ENCODE data around the gene ACR.

The ACR gene

GRCh38 chr22:50702821-50703725, 34.9 kb upstream of the ACR start:
- DNase-seq = no peak

- no peak for DNase-seq
These were observed 34.1 kb upstream of the ACR start for GRCh38 chr22:50703726-50704509.

GRCh38 chr22:50704510-50705218, 33.3 kb upstream of the ACR start:
- no peak for DNase-seq

DNA sequence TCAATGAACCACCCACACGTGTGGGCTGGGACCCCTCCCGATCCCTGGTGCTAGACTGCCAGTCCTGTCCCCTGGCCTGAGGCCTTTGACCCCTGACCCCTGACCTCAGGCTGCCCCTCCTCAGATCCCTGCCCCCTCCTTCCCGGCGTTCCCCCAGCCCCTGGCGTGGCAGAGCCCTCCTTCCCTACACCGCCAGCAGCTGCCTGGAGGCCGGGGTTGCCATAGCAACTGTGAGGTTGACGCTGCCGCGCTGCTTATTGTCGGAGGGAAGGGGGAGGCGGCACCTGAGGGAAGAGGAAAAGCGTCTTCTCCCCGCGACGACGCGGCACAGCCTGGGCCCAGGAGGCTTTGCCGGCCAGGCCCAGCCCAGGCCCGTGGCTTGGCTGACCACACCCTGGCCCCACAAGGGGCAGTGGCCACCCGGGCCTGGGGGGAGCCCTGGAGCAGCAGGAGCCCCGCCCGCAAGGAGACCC, 32.7 kb upstream of the ACR start:
- peak; percentile 80 for DNase-seq

- DNase-seq = peak; percentile 26
These were observed 32.1 kb upstream of the ACR start for GRCh38 chr22:50705851-50706351.

- no peak for DNase-seq
These were observed 31.4 kb upstream of the ACR start for GRCh38 chr22:50706481-50707125.

DNA sequence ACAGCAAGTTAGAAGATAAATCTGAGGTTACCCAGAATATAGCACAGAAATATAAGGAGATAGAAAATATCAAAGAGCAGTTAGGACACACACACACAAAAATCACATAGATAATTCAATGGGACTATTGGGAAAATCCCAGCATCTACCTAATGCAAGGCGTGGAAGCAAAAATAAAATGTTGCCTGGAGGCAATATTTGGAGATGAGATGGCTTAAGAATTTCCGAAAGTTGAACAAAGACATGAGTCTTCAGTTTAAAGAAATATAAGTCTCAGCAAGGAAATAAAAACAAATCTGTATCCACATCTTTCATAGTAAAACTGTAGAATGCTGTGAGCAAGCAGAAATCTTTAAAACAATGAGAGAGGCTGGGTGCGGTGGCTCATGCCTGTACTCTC, 29.5 kb upstream of the ACR start:
- DNase-seq = no peak

DNA sequence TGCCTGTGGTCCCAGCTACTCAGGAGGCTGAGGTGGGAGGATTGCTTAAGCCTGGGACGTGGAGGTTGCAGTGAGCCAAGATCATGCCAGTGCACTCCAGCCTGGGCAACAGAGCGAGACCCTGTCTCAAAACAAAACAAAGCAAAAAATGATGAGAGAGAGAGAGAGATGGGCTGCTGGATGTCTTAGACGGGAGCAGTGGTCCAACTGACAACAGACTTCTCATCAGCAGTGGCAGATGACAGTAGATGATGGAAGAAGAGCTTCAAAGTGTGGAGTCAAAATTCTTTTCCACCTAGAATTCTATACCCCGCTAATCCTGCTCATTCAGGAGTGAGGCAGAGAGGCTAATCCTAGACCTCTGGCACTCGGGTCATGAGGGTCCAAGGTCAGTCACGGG, 29.0 kb upstream of the ACR start:
- no peak for DNase-seq

GRCh38 chr22:50710221-50710620, 27.8 kb upstream of the ACR start:
- DNase-seq = no peak

DNA sequence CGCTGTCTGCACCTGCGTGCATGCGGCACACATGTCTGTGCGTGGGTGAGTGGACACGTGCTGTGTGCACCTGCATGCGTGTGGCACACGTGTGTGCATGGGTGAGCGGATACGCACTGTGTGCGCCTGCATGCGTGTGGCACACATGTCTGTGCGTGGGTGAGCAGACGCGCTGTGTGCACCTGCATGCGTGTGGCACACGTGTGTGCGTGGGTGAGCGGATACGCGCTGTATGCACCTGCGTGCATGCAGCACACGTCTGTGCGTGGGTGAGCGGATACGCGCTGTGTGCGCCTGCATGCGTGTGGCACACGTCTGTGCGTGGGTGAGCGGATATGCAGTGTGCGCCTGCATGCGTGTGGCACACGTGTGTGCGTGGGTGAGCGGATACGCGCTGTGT, 27.1 kb upstream of the ACR start:
- DNase-seq = no peak

GRCh38 chr22:50711446-50712340, 26.3 kb upstream of the ACR start:
- no peak for DNase-seq

DNA sequence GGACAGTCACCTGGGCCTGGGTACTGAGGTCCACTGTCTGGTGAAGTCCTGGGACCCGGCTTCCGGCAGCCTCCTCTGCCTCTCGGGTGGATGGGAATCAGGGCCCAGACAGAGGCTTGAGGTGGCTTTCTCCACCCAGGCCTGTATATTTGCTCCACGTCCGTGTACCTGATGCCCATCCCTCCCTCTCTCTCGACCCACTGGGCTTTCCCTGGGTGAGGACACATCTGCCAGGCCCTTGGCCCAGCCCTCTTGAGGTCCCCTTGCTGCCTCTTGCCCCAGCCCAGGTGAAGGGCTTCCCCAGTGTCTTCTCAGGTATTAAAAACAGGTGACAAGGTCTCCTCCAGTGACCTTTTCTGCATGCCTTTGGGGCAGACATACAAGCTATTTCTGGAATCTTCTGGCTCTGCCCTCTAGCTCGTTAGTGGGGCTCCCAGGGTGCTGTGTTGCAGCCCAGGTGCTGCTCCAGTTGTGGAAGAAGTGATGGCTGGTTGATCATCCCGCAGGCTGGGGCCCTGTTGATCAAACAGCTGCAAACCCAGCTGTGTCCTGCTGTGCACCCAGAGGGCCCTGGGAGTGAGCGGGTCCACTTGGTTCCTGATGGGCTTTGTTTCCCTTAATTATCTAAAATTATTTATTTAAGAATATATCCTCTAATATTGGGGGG, 25.5 kb upstream of the ACR start:
- no peak for DNase-seq

- no peak for DNase-seq
These were observed 25.0 kb upstream of the ACR start for GRCh38 chr22:50713008-50713385.

DNA sequence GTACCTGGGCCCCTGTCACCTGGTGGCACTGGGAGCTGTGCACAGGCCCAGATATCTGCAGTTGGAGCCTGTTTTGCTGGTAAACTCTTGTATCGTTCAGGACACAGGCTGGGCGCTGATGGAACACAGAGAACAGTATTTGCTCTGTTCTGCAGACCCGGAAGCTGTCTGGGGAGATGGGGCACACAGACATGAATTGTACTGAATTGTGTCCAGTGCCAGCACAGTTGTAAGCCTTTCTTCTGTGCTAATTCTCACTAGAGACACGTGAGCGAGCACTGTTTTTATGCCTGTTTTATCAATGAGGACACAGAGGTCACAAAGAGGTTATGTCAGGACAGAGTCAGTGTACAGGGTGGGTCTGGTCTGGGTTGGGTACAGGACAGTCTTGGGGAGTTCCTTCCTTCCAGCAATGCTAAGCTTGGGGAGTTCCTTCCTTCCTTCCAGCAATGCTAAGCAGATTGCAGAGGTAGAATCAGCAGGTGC, 24.4 kb upstream of the ACR start:
- no peak for DNase-seq

DNA sequence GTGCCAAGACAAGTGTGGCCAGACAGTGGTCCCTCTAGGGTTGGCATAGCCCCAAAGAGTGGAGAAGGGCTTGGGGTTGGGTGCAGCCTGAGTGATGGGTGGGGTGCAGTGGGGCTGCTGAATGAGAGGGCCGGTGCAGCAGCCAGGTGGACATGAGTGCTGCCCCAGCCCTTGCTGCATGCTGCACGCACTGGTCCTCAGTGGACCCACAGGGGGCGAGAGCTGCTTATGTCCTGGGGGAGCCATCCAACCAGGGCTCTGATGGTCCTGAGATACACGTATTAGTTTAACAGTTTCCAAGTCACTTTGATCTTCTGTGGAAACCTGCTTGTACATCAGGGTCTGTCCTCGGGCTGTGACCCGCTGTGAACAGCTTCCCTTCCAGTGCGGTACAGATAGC, 23.9 kb upstream of the ACR start:
- DNase-seq = no peak

DNA sequence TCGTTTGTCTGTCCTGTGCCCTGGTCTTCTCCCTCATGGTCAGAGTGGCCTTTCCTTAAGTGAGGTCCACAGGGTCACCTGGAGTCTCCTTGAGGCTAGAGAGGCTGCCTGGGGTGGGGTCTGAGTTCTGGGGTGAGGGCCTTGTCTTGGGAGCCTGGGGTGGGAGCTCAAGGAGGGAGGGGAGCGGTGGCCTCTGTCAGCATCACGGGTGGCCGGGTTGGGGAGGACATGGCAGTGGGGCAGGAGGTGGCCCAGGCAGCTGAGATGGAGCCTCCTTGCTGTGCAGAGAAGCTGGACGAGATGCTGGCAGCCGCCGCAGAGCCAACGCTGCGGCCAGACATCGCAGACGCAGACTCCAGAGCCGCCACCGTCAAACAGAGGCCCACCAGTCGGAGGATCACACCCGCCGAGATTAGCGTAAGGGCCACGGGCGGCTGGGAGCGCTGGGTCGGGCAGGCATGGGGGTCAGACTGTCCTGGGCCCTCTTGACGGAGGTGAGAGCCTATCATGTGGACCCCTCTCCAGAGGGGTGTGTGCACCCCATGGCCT, 23.3 kb upstream of the ACR start:
- no peak for DNase-seq

- DNase-seq = no peak
These were observed 22.8 kb upstream of the ACR start for GRCh38 chr22:50715250-50715649.

DNA sequence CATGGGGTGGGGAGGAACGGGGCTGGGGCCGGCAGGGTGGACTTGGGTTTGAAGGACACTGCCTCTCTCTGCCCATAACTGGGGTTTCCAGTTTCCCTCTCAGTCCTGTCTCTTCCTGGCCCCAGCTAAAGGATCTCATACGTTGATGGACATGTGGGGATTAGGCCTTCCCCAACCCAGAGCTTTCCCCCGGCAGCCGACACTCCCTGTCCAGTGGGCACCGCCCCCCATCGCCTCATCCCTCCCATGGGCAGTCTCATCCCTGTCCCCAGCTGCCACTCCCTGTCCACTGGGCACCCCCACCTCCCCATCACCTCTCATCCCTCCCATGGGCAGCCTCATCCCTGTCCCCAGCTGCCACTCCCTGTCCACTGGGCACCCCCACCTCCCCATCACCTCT, 22.2 kb upstream of the ACR start:
- no peak for DNase-seq

- no peak for DNase-seq
These were observed 21.5 kb upstream of the ACR start for GRCh38 chr22:50716290-50717024.
